Panc1 (cell line): ENCODE results near the gene MMRN2. TPM values are rescaled to one million over a fixed set of nuclear protein-coding genes. Genes with fewer than 3 reads are reported as not detected.
A peak's percentile ranks its signal among the peaks of the same experiment; 100 is the strongest.

Experiments
- ATAC-seq: fragments of 200-7000 bp; cut with Tn5 transposase; 2 replicates; pipeline ENCODE4 v1.9.1; 2020; ENCODE audit warnings: mild to moderate bottlenecking, moderate library complexity
- BruUV-seq: library from RNA; stranded (reverse); fragments of 400-500 nt; replicated peaks from 2 replicates; lab custom pipeline; 2021; lab: Mats Ljungman, UMichigan
- CTCF ChIA-PET: fragments of 300-600 bp; sonication (Branson Sonifier 250); formaldehyde crosslinking; loops from one replicate; lab custom pipeline; 2022; ENCODE audit warnings: antibody characterized with exemption; lab: Charles Lee
- POLR2A ChIA-PET: fragments of 300-600 bp; sonication (Branson Sonifier 250); formaldehyde crosslinking; loops from one replicate; lab custom pipeline; 2022; ENCODE audit warnings: antibody characterized with exemption; lab: Charles Lee
- DNase-seq: peaks from one replicate; pipeline ENCODE4 v3.0.0-alpha.2; 2010; ENCODE audit warnings: low read depth, low spot score
- H3K27ac ChIP-seq: 2 replicates; pipeline ENCODE4 v1.5.1; 2011; ENCODE audit warnings: mild to moderate bottlenecking, low read length, inconsistent platforms
- H3K27me3 ChIP-seq: fragments of 200-500 bp; sonication (Bioruptor generic); 2 replicates; pipeline ENCODE4 v1.6.0; 2014; ENCODE audit warnings: low read length, inconsistent platforms; ENCODE audit not compliant: control insufficient read depth, insufficient read depth
- H3K36me3 ChIP-seq: fragments of 200-500 bp; sonication (Bioruptor generic); 2 replicates; pipeline ENCODE4 v1.5.1; 2014; ENCODE audit warnings: inconsistent platforms, mild to moderate bottlenecking, low read length, moderate library complexity; ENCODE audit not compliant: control insufficient read depth, insufficient read depth
- H3K4me1 ChIP-seq: 2 replicates; pipeline ENCODE4 v1.5.1; 2011; ENCODE audit warnings: inconsistent platforms, mild to moderate bottlenecking, low read length, moderate library complexity; ENCODE audit not compliant: control insufficient read depth, insufficient read depth
- H3K4me3 ChIP-seq, 2 experiments: 2 replicates each; pipeline ENCODE4 v1.5.1; 2011 to 2012; ENCODE audit warnings: low read depth in 2 of 2, low read length in 2 of 2, mild to moderate bottlenecking in 2 of 2, inconsistent platforms in 1 of 2, moderate library complexity in 1 of 2
- H3K9me3 ChIP-seq: fragments of 200-500 bp; sonication (Bioruptor generic); 2 replicates; pipeline ENCODE4 v1.5.1; 2014; ENCODE audit warnings: low read depth, mild to moderate bottlenecking, inconsistent platforms, low read length, moderate library complexity; ENCODE audit not compliant: control insufficient read depth, insufficient read depth
- CTCF ChIP-seq: fragments of 450-650 bp; IDR thresholded peaks from 2 replicates; pipeline ENCODE4 v1.5.1; 2017; ENCODE audit warnings: mild to moderate bottlenecking
- POLR2AphosphoS5 ChIP-seq: IDR thresholded peaks from 2 replicates; pipeline ENCODE4 v1.6.1; 2012; ENCODE audit warnings: mild to moderate bottlenecking, low read depth, low read length, moderate library complexity
- REST ChIP-seq, 2 experiments: IDR thresholded peaks; 2 replicates each; pipeline ENCODE4 v1.6.1; 2011 to 2012; ENCODE audit warnings: low read depth in 2 of 2, control low read depth in 1 of 2, low read length in 1 of 2, mild to moderate bottlenecking in 1 of 2, moderate library complexity in 1 of 2; ENCODE audit not compliant: insufficient read depth in 1 of 2
- SIN3A ChIP-seq: IDR thresholded peaks from 2 replicates; pipeline ENCODE4 v1.6.1; 2012; ENCODE audit warnings: low read depth, mild to moderate bottlenecking, low read length, moderate library complexity, borderline replicate concordance; ENCODE audit not compliant: insufficient read depth
- TCF7L2 ChIP-seq: IDR thresholded peaks from 2 replicates; pipeline ENCODE4 v1.6.1; 2011; ENCODE audit warnings: mild to moderate bottlenecking, low read depth, low read length, inconsistent platforms
- in situ Hi-C: cut with HindIII; loops from 2 replicates; pipeline ENCODE4 v1.10.0; 2016; ENCODE audit warnings: low sequenced_read_pairs, low pct_unique_long_range_greater_than_20kb
- intact Hi-C: fragments of 100-400 bp; cut with micrococcal nuclease; formaldehyde crosslinking; loops from one replicate; pipeline ENCODE4 v1.10.0; 2022; ENCODE audit not compliant: unreplicated experiment
- total RNA-seq: library from RNA; stranded (reverse); gene quantifications from one replicate; pipeline ENCODE4 v1.2.1, GENCODE V29; 2021; ENCODE audit not compliant: unreplicated experiment

The MMRN2 gene
- total RNA-seq, 1 experiment from 2014 or later, result 1.0 TPM

GRCh38 chr10:86960003-86960862 is 2.8 kb upstream of the MMRN2 start:
- ChIA-PET POLR2A (no interaction called here), CTCF (interaction anchor here (0.5 to 1.4 kb wide), 9 partner anchors 11 to 615 kb away, joined by 3 to 9 read pairs (median 5); no protein-coding TSS in a partner anchor)
- DNase-seq (no peak), ATAC-seq (peak; percentile 76)
- no peaks in the 10 kb centered on the region for H3K9me3 ChIP-seq
- no peaks in the 10 kb centered on the region for H3K36me3 ChIP-seq
- intact Hi-C loops, result no loop called here
- H3K4me3 ChIP-seq, result no peak overlapping the region
- TF ChIP-seq CTCF (peak; percentile 100), TCF7L2 (no peak), SIN3A (no peak), REST (IDR thresholded peaks at IDR 0.05; ENCODE audit: insufficient read depth in 1 of 2, low read depth in 2 of 2, low read length in 1 of 2) (0 out of 4 replicates have a peak, but pooled peaks of 1 of the 2 experiments have one; percentile 31)
- no TSS peak for BruUV-seq
- peaks cover 46% of the 10 kb centered on the region for H3K4me1 ChIP-seq
- H3K27me3 ChIP-seq, result no peaks in the 10 kb centered on the region
- in situ Hi-C loops, result no loop called here
- peak overlapping the region; percentile 70 for H3K27ac ChIP-seq

GRCh38 chr10:86959737-86960002 is 2.3 kb upstream of the MMRN2 start:
- DNase-seq, result no peak
- Histone ChIP-seq H3K4me1 (peaks cover 51% of the 10 kb centered on the region), H3K36me3 (no peaks in the 10 kb centered on the region), H3K9me3 (no peaks in the 10 kb centered on the region), H3K27me3 (no peaks in the 10 kb centered on the region), H3K4me3 (no peak overlapping the region), H3K27ac (peak overlapping the region; percentile 70)
- intact Hi-C loops (no loop called here), in situ Hi-C loops (no loop called here)
- no TSS peak for BruUV-seq
- ChIA-PET POLR2A (no interaction called here), CTCF (interaction anchor here (0.8 kb wide), 1 partner anchor 22 kb away, joined by 3 read pairs; no protein-coding TSS in a partner anchor)
- no peak for ATAC-seq
- TF ChIP-seq SIN3A (no peak), CTCF (no peak), TCF7L2 (no peak), REST (IDR thresholded peaks at IDR 0.05; ENCODE audit: insufficient read depth in 1 of 2, low read depth in 2 of 2, low read length in 1 of 2) (no peak), POLR2AphosphoS5 (no peak)
